OCI-LY3 (cell line): ENCODE data around the gene ACOT6.
"Not testable (repeated sequence)": the region's sequence is repeated elsewhere in the genome, so short reads cannot be mapped to it uniquely, and the experiment has no call there.

Source experiments
- H2AFZ ChIP-seq: fragments of 200-600, 300-600 bp; shearing (Covaris generic); 2 replicates; pipeline ENCODE4 v1.6.0; 2014; ENCODE audit warnings: antibody characterized with exemption, low read depth, low read length
- H3K27ac ChIP-seq: fragments of 200-600, 300-600 bp; sonication (generic); 2 replicates; pipeline ENCODE4 v1.5.1; 2014; ENCODE audit warnings: mild to moderate bottlenecking, low read length, moderate library complexity, mixed read lengths
- H3K27me3 ChIP-seq: fragments of 200-600, 300-600 bp; sonication (generic); 2 replicates; pipeline ENCODE4 v1.6.1; 2014; ENCODE audit warnings: low read depth, low read length, mixed read lengths
- H3K36me3 ChIP-seq: fragments of 200-600, 300-600 bp; sonication (generic); replicated peaks from 2 replicates; pipeline ENCODE3; 2014; ENCODE audit warnings: low read depth, low read length, mixed read lengths
- H3K4me1 ChIP-seq: fragments of 300-600, 200-600 bp; sonication (generic); 2 replicates; pipeline ENCODE4 v1.6.1; 2014; ENCODE audit warnings: low read length, mixed read lengths
- H3K4me2 ChIP-seq: fragments of 200-600, 300-600 bp; sonication (generic); 2 replicates; pipeline ENCODE4 v1.6.1; 2014; ENCODE audit warnings: low read length, mixed read lengths
- H3K4me3 ChIP-seq: fragments of 300-600, 200-600 bp; sonication (generic); 2 replicates; pipeline ENCODE4 v1.5.1; 2014; ENCODE audit warnings: antibody characterized with exemption, mild to moderate bottlenecking, low read length, moderate library complexity
- H3K79me2 ChIP-seq: fragments of 300-600, 200-600 bp; shearing (Covaris generic); 2 replicates; pipeline ENCODE4 v1.6.1; 2014; ENCODE audit warnings: mild to moderate bottlenecking, low read length, mixed read lengths
- H3K9ac ChIP-seq: fragments of 300-600, 200-600 bp; shearing (Covaris generic); 2 replicates; pipeline ENCODE4 v1.6.0; 2014; ENCODE audit warnings: mild to moderate bottlenecking, low read length, moderate library complexity
- H3K9me3 ChIP-seq: fragments of 200-600, 300-600 bp; shearing (Covaris generic); 2 replicates; pipeline ENCODE4 v1.6.1; 2014; ENCODE audit warnings: low read length, mixed read lengths; ENCODE audit not compliant: insufficient read depth
- H4K20me1 ChIP-seq: fragments of 200-600, 300-600 bp; sonication (generic); 2 replicates; pipeline ENCODE4 v1.6.1; 2016; ENCODE audit warnings: low read length, mixed read lengths; ENCODE audit not compliant: insufficient read depth
- CTCF ChIP-seq: fragments of 200-600, 300-600 bp; sonication (generic); IDR thresholded peaks from 2 replicates; pipeline ENCODE4 v1.5.1; 2014; ENCODE audit warnings: antibody characterized with exemption, low read length, low read depth
- EZH2phosphoT487 ChIP-seq: fragments of 200-600 bp; shearing (Covaris generic); IDR thresholded peaks from 2 replicates; pipeline ENCODE4 v1.6.1; 2018; ENCODE audit warnings: antibody characterized with exemption, mixed run types, low read depth

The ACOT6 gene, protein sequence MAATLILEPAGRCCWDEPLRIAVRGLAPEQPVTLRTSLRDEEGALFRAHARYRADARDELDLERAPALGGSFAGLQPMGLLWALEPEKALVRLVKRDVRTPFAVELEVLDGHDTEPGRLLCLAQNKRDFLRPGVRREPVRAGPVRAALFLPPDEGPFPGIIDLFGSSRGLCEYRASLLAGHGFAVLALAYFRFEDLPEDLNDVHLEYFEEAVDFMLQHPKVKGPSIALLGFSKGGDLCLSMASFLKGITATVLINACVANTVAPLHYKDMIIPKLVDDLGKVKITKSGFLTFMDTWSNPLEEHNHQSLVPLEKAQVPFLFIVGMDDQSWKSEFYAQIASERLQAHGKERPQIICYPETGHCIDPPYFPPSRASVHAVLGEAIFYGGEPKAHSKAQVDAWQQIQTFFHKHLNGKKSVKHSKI

GRCh38 chr14:73612339-73613045, at the start of gene ACOT6:
Gene ACOT6 (plus strand): TSS chr14:73612517. CDS start chr14:73612572, 55 bp downstream.
- Histone ChIP-seq H4K20me1 (no peaks in the 10 kb centered on the region), H3K9me3 (no peaks in the 10 kb centered on the region), H3K79me2 (no peaks in the 10 kb centered on the region), H3K9ac (peak within 1 kb of the TSS; percentile 54), H3K4me2 (peak within 1 kb of the TSS; percentile 65), H3K27ac (no peak within 1 kb of the TSS), H2AFZ (peak within 1 kb of the TSS; percentile 90), H3K4me1 (no peaks in the 10 kb centered on the region; the same call in 1 of the 2 replicates), H3K4me3 (peak within 1 kb of the TSS; percentile 81), H3K36me3 (no peaks in the 10 kb centered on the region), H3K27me3 (peaks cover 15% of the 10 kb centered on the region)
- TF ChIP-seq EZH2phosphoT487: no peak

DNA sequence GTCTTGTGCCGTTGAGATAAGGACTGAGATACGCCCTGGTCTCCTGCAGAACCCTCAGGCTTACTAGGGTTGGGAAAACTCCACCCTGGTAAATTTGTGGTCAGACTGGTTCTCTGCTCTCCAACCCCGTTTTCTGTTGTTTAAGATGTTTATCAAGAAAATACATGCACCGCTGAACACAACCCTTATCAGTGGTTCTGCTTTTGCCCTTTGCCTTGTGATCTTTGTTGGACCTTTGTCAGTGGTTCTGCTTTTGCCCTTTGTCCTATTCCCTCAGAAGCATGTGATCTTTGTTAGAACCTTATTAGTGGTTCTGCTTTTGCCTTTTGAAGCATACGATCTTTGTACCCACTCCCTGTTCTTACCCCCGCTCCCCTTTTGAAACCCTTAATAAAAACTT, 49.6 kb upstream of the ACOT6 start:
- not testable (repeated sequence) for H3K36me3 ChIP-seq, H3K4me2 ChIP-seq, H3K79me2 ChIP-seq, H3K9me3 ChIP-seq, H3K9ac ChIP-seq, H2AFZ ChIP-seq, H3K4me3 ChIP-seq, H3K27me3 ChIP-seq, H3K27ac ChIP-seq, H4K20me1 ChIP-seq, H3K4me1 ChIP-seq

DNA sequence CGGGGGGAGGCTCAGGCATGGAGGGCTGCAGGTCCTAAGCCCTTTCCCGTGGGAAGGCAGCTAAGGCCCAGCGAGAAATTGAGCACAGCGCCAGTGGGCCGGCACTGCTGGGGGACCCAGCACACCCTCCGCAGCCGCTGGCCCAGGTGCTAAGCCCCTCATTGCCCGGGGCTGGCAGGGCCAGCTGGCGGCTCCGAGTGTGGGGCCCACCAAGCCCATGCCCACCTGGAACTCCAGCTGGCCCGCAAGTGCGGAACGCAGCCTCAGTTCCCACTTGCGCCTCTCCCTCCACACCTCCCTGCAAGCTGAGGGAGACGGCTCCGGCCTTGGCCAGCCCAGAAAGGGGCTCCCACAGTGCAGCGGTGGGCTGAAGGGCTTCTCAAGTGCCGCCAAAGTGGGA, 45.9 kb upstream of the ACOT6 start:
- not testable (repeated sequence) for H4K20me1 ChIP-seq, H2AFZ ChIP-seq, H3K4me3 ChIP-seq, H3K9me3 ChIP-seq, H3K27ac ChIP-seq, H3K27me3 ChIP-seq, H3K9ac ChIP-seq, H3K4me2 ChIP-seq, H3K36me3 ChIP-seq
- peaks cover 17% of the 10 kb centered on the region for H3K4me1 ChIP-seq
- peaks cover 16% of the 10 kb centered on the region for H3K79me2 ChIP-seq

DNA sequence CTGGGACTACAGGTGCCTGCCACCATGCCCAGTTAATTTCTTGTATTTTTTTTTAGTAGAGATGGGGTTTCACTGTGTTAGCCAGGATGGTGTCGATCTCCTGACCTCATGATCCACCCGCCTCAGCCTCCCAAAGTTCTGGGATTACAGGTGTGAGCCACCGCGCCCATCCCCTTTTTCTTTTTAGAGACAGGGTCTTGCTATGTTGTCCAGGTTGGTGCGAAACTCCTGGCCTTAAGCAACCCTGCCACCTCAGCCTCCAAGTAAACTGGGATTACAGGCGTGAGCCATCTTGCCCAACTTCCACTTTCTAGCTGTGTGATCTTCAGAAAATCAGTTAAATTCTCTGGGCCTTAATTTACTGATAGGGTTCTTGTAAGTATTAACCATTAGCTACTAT, 45.4 kb upstream of the ACOT6 start:
- not testable (repeated sequence) for H3K4me2 ChIP-seq, H3K9ac ChIP-seq, H3K27me3 ChIP-seq, H4K20me1 ChIP-seq, H3K4me3 ChIP-seq, H3K27ac ChIP-seq, H3K9me3 ChIP-seq, H2AFZ ChIP-seq, H3K36me3 ChIP-seq
- peaks cover 16% of the 10 kb centered on the region for H3K79me2 ChIP-seq
- peaks cover 21% of the 10 kb centered on the region for H3K4me1 ChIP-seq

DNA sequence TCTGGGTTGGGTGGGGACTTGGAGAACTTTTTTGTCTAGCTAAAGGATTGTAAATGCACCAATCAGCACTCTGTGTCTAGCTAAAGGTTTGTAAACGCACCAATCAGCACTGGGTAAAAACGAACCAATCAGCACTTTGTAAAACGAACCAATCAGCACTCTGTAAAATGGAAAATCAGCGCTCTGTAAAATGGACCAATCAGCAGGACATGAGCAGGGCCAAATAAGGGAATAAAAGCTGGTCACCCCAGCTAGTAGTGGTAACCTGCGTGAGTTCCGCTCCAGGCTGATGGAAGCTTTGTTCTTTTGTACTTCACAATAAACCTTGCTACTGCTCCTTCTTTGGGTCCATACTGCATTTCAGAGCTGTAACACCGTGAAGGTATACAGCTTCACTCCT, 45.0 kb upstream of the ACOT6 start:
- H3K79me2 ChIP-seq: peaks cover 16% of the 10 kb centered on the region
- peaks cover 5% of the 10 kb centered on the region; the same call in 1 of the 2 replicates for H4K20me1 ChIP-seq
- TF ChIP-seq CTCF (no peak), EZH2phosphoT487 (no peak)
- H3K9me3 ChIP-seq: no peaks in the 10 kb centered on the region
- no peak overlapping the region for H3K4me3 ChIP-seq
- H2AFZ ChIP-seq: no peak overlapping the region
- H3K27ac ChIP-seq: no peak overlapping the region
- H3K4me2 ChIP-seq: no peak overlapping the region
- no peak overlapping the region for H3K9ac ChIP-seq
- no peaks in the 10 kb centered on the region for H3K27me3 ChIP-seq
- peaks cover 21% of the 10 kb centered on the region for H3K4me1 ChIP-seq
- H3K36me3 ChIP-seq: peaks cover 7% of the 10 kb centered on the region
